Measurements from ENCODE around the gene PEX26.
"Not testable (repeated sequence)": the region's sequence is repeated elsewhere in the genome, so short reads cannot be mapped to it uniquely, and the experiment has no call there.

The PEX26 gene

DNA sequence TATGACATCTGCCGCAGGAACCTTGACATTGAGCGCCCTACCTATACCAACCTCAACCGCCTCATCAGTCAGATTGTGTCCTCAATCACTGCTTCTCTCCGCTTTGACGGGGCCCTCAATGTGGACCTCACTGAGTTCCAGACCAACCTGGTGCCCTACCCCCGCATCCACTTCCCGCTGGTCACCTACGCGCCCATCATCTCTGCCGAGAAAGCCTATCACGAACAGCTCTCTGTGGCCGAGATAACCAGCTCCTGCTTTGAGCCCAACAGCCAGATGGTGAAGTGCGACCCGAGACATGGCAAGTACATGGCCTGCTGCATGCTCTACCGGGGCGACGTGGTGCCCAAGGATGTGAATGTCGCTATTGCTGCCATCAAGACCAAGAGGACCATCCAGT, 48.8 kb downstream of the PEX26 start:
- H3K27me3 ChIP-seq, result no peaks in the 10 kb centered on the region
- H3K4me1 ChIP-seq, result no peaks in the 10 kb centered on the region
- no peak overlapping the region for H3K4me3 ChIP-seq (ENCODE audit: low read depth, low read length)
- H3K36me3 ChIP-seq, result no peaks in the 10 kb centered on the region
- no peaks in the 10 kb centered on the region; the same call in 1 of the 2 replicates for H3K9me3 ChIP-seq
- TF ChIP-seq, protein P1, sequence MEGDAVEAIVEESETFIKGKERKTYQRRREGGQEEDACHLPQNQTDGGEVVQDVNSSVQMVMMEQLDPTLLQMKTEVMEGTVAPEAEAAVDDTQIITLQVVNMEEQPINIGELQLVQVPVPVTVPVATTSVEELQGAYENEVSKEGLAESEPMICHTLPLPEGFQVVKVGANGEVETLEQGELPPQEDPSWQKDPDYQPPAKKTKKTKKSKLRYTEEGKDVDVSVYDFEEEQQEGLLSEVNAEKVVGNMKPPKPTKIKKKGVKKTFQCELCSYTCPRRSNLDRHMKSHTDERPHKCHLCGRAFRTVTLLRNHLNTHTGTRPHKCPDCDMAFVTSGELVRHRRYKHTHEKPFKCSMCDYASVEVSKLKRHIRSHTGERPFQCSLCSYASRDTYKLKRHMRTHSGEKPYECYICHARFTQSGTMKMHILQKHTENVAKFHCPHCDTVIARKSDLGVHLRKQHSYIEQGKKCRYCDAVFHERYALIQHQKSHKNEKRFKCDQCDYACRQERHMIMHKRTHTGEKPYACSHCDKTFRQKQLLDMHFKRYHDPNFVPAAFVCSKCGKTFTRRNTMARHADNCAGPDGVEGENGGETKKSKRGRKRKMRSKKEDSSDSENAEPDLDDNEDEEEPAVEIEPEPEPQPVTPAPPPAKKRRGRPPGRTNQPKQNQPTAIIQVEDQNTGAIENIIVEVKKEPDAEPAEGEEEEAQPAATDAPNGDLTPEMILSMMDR (IDR thresholded peaks at IDR 0.05; ENCODE audit: low read depth, low read length), result no peak
- DNase-seq, result no peak

DNA sequence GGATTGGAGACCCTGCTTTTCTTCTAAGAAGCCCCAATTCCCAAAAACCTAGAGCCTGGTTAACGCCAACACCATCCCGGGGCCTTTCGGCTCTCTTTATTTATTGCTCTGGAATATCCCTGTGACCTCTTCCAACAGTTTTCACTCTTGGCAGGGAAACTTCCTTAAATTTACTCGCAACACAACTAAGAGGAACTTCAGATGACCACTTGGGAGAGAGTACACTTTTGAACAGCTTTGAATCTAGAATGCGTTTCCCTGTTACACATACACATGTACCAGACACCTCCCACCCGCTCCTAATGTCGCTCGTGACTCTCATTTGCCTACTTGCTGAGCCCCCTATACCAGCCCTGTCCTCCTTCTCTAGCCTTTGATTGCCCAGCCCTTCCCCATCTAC, 52.2 kb downstream of the PEX26 start:
- Histone ChIP-seq H3K27me3 (no peaks in the 10 kb centered on the region), H3K4me1 (no peaks in the 10 kb centered on the region), H3K36me3 (no peaks in the 10 kb centered on the region), H3K9me3 (no peaks in the 10 kb centered on the region), H3K4me3 (ENCODE audit: low read depth, low read length) (no peak overlapping the region)
- DNase-seq, result no peak
- TF ChIP-seq, protein P1 (IDR thresholded peaks at IDR 0.05; ENCODE audit: low read depth, low read length), result no peak

GRCh38 chr22:18130699-18131429, 53.1 kb downstream of the PEX26 start:
- Histone ChIP-seq H3K27me3 (no peaks in the 10 kb centered on the region), H3K36me3 (no peaks in the 10 kb centered on the region), H3K4me1 (no peaks in the 10 kb centered on the region), H3K9me3 (no peaks in the 10 kb centered on the region), H3K4me3 (ENCODE audit: low read depth, low read length) (no peak overlapping the region)
- TF ChIP-seq, protein P1 (IDR thresholded peaks at IDR 0.05; ENCODE audit: low read depth, low read length), result no peak
- no peak for DNase-seq

GRCh38 chr22:18133452-18133851, 55.7 kb downstream of the PEX26 start:
- no peaks in the 10 kb centered on the region for H3K9me3 ChIP-seq
- no peaks in the 10 kb centered on the region for H3K4me1 ChIP-seq
- no peaks in the 10 kb centered on the region for H3K36me3 ChIP-seq
- no peaks in the 10 kb centered on the region for H3K27me3 ChIP-seq
- TF ChIP-seq, protein P1 (IDR thresholded peaks at IDR 0.05; ENCODE audit: low read depth, low read length), result no peak
- no peak for DNase-seq
- H3K4me3 ChIP-seq (ENCODE audit: low read depth, low read length), result no peak overlapping the region

DNA sequence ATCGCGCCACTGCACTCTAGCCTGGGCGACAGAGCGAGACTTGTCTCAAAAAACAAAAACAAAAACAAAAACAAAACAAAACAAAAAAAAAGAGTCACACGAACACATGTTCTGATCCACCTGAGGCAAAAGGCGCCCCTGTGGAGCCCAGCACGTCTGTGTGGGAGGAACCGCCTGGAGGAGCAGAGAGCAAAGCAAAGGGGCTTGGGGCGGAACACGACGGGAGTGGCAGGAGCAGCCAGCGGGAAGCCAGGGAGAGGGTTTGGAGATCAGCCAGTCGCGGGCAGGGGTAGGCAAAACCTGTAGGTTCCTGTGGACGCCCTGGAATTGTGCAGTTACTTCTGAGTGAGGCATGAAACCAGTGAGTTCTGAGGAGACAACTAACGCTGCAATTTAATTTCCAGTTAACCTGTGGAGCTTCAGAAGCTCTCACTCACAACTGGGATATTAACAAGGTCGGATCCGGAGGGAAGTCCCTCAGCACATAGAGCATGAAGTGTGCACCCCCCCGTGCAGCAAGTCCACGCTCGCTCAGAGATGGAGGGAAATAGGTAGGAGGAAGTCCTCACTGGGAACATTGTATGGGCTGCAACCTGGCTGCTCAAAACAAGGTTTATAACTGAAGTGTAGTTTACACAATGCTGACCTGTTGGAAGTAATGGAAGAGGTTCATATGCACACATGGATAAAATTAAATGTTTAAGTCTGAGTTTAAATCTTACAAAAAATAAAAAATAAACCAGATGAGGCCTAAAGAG, 59.0 kb downstream of the PEX26 start:
- no peak overlapping the region for H3K4me3 ChIP-seq (ENCODE audit: low read depth, low read length)
- TF ChIP-seq, protein P1 (IDR thresholded peaks at IDR 0.05; ENCODE audit: low read depth, low read length), result no peak

GRCh38 chr22:18141004-18141403, 63.2 kb downstream of the PEX26 start:
- H3K4me1 ChIP-seq; H3K36me3 ChIP-seq; H3K9me3 ChIP-seq; H3K4me3 ChIP-seq (ENCODE audit: low read depth, low read length); H3K27me3 ChIP-seq; DNase-seq: not testable (repeated sequence)

More for the DNA sequence above, 59.0 kb downstream of the PEX26 start:
- no peaks in the 10 kb centered on the region for H3K36me3 ChIP-seq
- H3K4me1 ChIP-seq, result no peaks in the 10 kb centered on the region
- DNase-seq, result no peak
- H3K27me3 ChIP-seq, result no peaks in the 10 kb centered on the region
- no peaks in the 10 kb centered on the region for H3K9me3 ChIP-seq

All from BE2C (cell line).